Measurements from ENCODE around the gene LRP5.

LRP5 gene

DNA sequence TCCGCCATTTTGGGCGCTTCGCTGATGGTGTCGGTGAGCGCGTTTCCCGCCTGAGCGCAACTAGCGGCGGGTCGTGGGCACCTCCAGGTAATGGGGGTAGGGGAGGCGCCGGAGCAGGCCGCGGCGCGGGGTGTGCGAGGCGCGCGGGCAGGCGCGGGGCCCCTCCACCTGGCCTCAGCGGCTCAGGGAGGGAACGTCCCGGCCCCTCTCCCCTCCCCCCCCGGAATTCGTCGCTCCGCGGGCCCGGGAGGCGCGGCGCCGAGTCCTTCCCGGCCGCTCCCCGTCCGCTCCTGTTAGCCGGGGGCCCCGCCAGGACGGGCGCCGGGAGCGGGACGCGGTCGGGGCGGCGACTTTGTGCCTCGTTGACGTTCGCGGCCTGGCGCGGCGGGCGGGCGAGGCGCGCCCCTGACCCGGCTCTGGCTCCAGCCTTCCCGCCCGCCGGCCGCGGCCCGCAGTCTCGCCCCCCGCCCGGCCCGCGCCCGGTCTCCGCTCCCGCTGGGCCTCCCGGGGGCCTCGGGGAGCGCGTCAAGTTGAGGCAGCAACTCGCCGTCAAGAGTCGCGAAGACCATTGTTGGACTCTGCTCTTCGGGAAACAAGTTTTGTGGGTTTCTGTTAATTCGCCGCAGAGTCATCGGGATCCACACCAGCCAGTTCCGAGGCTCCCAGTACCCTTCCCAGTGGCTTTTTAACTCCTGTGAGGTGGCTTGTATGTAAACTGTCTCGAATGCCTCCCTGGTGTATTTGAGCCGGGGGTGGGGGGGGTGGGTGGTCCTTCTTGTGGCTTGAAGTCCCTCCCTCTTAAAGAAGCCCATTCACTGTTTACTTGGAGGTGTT is 148.6 kb downstream of the LRP5 start, which contains the start of gene PPP6R3:
PPP6R3 (plus strand) TSS at position 12 of the 834 bp plus-strand sequence. CDS start 76,913 bp downstream, outside the sequence.
- Histone ChIP-seq H3K27ac (ENCODE audit: low read depth, low read length) (peak within 1 kb of the TSS; percentile 93), H3K4me3 (ENCODE audit: low read depth in 1 of 2, low read length in 2 of 2) (peak within 1 kb of the TSS; percentile 76 to 77), H3K4me1 (ENCODE audit: insufficient read depth, low read length) (peaks cover 34% of the 10 kb centered on the region), H3K9ac (ENCODE audit: low read length) (peak within 1 kb of the TSS; percentile 51), H3K36me3 (ENCODE audit: insufficient read depth, low read length) (no peaks in the 10 kb centered on the region), H3K27me3 (ENCODE audit: control insufficient read depth in 1 of 2, insufficient read depth in 2 of 2, low read length in 2 of 2) (no peaks in the 10 kb centered on the region), H3K9me3 (ENCODE audit: low read length) (no peaks in the 10 kb centered on the region)

DNA sequence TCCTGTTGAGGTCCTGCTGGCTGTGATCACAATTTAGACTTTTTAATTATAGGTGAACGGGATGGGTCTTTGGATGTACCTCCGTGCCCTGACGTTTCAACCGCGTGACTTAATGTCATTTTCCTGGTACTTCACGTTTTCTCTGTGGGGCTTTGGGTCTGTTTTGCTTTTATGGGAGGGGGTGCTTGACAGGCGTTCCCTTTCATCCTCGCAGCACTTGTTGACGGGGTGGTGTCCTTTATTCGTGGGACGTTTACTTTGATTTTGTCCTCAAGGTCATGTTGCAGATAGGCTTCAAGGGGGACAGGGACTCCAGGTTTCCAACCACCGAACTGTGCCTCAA is 149.2 kb downstream of the LRP5 start:
- H3K27ac ChIP-seq (ENCODE audit: low read depth, low read length): no peak overlapping the region
- H3K27me3 ChIP-seq (ENCODE audit: control insufficient read depth in 1 of 2, insufficient read depth in 2 of 2, low read length in 2 of 2): no peaks in the 10 kb centered on the region
- H3K4me3 ChIP-seq (ENCODE audit: low read depth in 1 of 2, low read length in 2 of 2): peak overlapping the region; percentile 36 to 77
- no peaks in the 10 kb centered on the region for H3K36me3 ChIP-seq (ENCODE audit: insufficient read depth, low read length)
- H3K9ac ChIP-seq (ENCODE audit: low read length): peak overlapping the region; percentile 51
- H3K9me3 ChIP-seq (ENCODE audit: low read length): no peaks in the 10 kb centered on the region
- peaks cover 38% of the 10 kb centered on the region for H3K4me1 ChIP-seq (ENCODE audit: insufficient read depth, low read length)

DNA sequence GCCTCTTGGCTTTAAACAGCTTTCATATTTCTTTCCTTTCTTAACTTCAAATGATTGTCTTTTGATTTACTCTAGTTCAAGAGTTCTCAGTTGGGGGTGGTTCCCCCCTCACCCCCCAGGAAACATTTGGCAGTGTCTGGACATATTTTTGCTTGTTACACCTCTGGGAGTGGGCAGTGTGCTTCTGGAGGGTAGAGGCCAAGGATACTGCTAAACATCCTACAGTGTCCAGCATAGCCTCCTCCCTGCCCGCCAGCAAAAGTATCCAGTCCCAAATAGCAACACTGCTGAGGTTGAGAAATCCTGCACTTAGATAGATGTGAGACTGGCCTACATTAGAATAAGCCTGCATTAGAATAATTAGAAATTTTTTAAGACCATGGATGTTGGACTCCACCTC is 151.3 kb downstream of the LRP5 start:
- peaks cover 46% of the 10 kb centered on the region for H3K4me1 ChIP-seq (ENCODE audit: insufficient read depth, low read length)
- no peaks in the 10 kb centered on the region for H3K36me3 ChIP-seq (ENCODE audit: insufficient read depth, low read length)
- no peaks in the 10 kb centered on the region for H3K27me3 ChIP-seq (ENCODE audit: control insufficient read depth in 1 of 2, insufficient read depth in 2 of 2, low read length in 2 of 2)
- H3K4me3 ChIP-seq (ENCODE audit: low read depth in 1 of 2, low read length in 2 of 2): no peak overlapping the region
- no peak overlapping the region for H3K9ac ChIP-seq (ENCODE audit: low read length)
- H3K9me3 ChIP-seq (ENCODE audit: low read length): no peaks in the 10 kb centered on the region
- no peak overlapping the region for H3K27ac ChIP-seq (ENCODE audit: low read depth, low read length)

- H3K27ac ChIP-seq (ENCODE audit: low read depth, low read length): no peak overlapping the region
- H3K9ac ChIP-seq (ENCODE audit: low read length): no peak overlapping the region
- no peaks in the 10 kb centered on the region for H3K9me3 ChIP-seq (ENCODE audit: low read length)
- no peak overlapping the region for H3K4me3 ChIP-seq (ENCODE audit: low read depth in 1 of 2, low read length in 2 of 2)
- H3K36me3 ChIP-seq (ENCODE audit: insufficient read depth, low read length): peaks cover 6% of the 10 kb centered on the region
- no peaks in the 10 kb centered on the region for H3K27me3 ChIP-seq (ENCODE audit: control insufficient read depth in 1 of 2, insufficient read depth in 2 of 2, low read length in 2 of 2)
- peaks cover 75% of the 10 kb centered on the region for H3K4me1 ChIP-seq (ENCODE audit: insufficient read depth, low read length)
Measured at GRCh38 chr11:68467201-68467834, 154.9 kb downstream of the LRP5 start.

DNA sequence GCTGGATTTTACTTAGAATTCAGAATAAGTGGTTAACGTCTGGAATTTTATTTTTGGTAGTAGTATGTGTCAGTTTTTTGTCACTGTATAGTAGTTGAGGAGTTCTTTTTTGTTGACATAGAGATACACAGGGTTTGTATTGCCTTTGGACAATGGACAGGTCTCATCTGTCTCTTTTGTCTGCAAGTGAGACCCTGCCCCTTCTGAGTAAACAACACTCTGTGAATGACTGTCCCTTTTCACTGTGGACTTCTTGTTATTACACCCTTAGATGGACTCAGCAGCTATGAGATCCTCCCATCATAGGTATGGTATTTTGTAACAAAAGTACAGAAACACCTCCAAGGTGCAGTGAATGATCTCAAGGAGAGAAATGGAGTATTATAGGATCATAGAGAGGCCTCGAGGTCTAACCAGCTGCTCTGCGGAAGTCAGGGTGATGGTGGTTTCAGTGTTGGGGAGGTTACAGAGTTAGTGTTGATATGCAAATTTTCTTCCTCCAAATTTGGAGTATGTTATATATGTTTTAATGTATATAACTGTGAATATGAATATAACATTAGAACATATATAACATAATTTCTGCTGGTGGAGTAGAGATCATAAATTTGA is 155.9 kb downstream of the LRP5 start:
- no peaks in the 10 kb centered on the region for H3K9me3 ChIP-seq (ENCODE audit: low read length)
- no peak overlapping the region for H3K4me3 ChIP-seq (ENCODE audit: low read depth in 1 of 2, low read length in 2 of 2)
- H3K27me3 ChIP-seq (ENCODE audit: control insufficient read depth in 1 of 2, insufficient read depth in 2 of 2, low read length in 2 of 2): no peaks in the 10 kb centered on the region
- peaks cover 73% of the 10 kb centered on the region for H3K4me1 ChIP-seq (ENCODE audit: insufficient read depth, low read length)
- peak overlapping the region; percentile 37 for H3K27ac ChIP-seq (ENCODE audit: low read depth, low read length)
- no peak overlapping the region for H3K9ac ChIP-seq (ENCODE audit: low read length)
- H3K36me3 ChIP-seq (ENCODE audit: insufficient read depth, low read length): peaks cover 6% of the 10 kb centered on the region

GRCh38 chr11:68469122-68469521 is 156.7 kb downstream of the LRP5 start:
- Histone ChIP-seq H3K4me1 (ENCODE audit: insufficient read depth, low read length) (peaks cover 76% of the 10 kb centered on the region), H3K9me3 (ENCODE audit: low read length) (no peaks in the 10 kb centered on the region), H3K9ac (ENCODE audit: low read length) (no peak overlapping the region), H3K27me3 (ENCODE audit: control insufficient read depth in 1 of 2, insufficient read depth in 2 of 2, low read length in 2 of 2) (no peaks in the 10 kb centered on the region), H3K27ac (ENCODE audit: low read depth, low read length) (peak overlapping the region; percentile 37), H3K4me3 (ENCODE audit: low read depth in 1 of 2, low read length in 2 of 2) (no peak overlapping the region), H3K36me3 (ENCODE audit: insufficient read depth, low read length) (peaks cover 6% of the 10 kb centered on the region)

- Histone ChIP-seq H3K27ac (ENCODE audit: low read depth, low read length) (no peak overlapping the region), H3K9me3 (ENCODE audit: low read length) (no peaks in the 10 kb centered on the region), H3K4me1 (ENCODE audit: insufficient read depth, low read length) (peaks cover 79% of the 10 kb centered on the region), H3K27me3 (ENCODE audit: control insufficient read depth in 1 of 2, insufficient read depth in 2 of 2, low read length in 2 of 2) (no peaks in the 10 kb centered on the region), H3K9ac (ENCODE audit: low read length) (no peak overlapping the region), H3K4me3 (ENCODE audit: low read depth in 1 of 2, low read length in 2 of 2) (no peak overlapping the region), H3K36me3 (ENCODE audit: insufficient read depth, low read length) (peaks cover 6% of the 10 kb centered on the region)
Measured at GRCh38 chr11:68469642-68470041, 157.3 kb downstream of the LRP5 start.

- Histone ChIP-seq H3K4me3 (ENCODE audit: low read depth in 1 of 2, low read length in 2 of 2) (no peak overlapping the region), H3K27me3 (ENCODE audit: control insufficient read depth in 1 of 2, insufficient read depth in 2 of 2, low read length in 2 of 2) (no peaks in the 10 kb centered on the region), H3K27ac (ENCODE audit: low read depth, low read length) (no peak overlapping the region), H3K4me1 (ENCODE audit: insufficient read depth, low read length) (peaks cover 72% of the 10 kb centered on the region), H3K9me3 (ENCODE audit: low read length) (no peaks in the 10 kb centered on the region), H3K9ac (ENCODE audit: low read length) (no peak overlapping the region), H3K36me3 (ENCODE audit: insufficient read depth, low read length) (peaks cover 6% of the 10 kb centered on the region)
Measured at GRCh38 chr11:68470304-68470811, 158.0 kb downstream of the LRP5 start.

- Histone ChIP-seq H3K9me3 (ENCODE audit: low read length) (no peaks in the 10 kb centered on the region), H3K9ac (ENCODE audit: low read length) (no peak overlapping the region), H3K4me3 (ENCODE audit: low read depth in 1 of 2, low read length in 2 of 2) (no peak overlapping the region), H3K4me1 (ENCODE audit: insufficient read depth, low read length) (peaks cover 63% of the 10 kb centered on the region), H3K36me3 (ENCODE audit: insufficient read depth, low read length) (peaks cover 6% of the 10 kb centered on the region), H3K27ac (ENCODE audit: low read depth, low read length) (no peak overlapping the region), H3K27me3 (ENCODE audit: control insufficient read depth in 1 of 2, insufficient read depth in 2 of 2, low read length in 2 of 2) (no peaks in the 10 kb centered on the region)
Measured at GRCh38 chr11:68471360-68472340, 159.3 kb downstream of the LRP5 start.

GRCh38 chr11:68472778-68473177 is 160.4 kb downstream of the LRP5 start:
- Histone ChIP-seq H3K9ac (ENCODE audit: low read length) (no peak overlapping the region), H3K4me1 (ENCODE audit: insufficient read depth, low read length) (peaks cover 62% of the 10 kb centered on the region), H3K27me3 (ENCODE audit: control insufficient read depth in 1 of 2, insufficient read depth in 2 of 2, low read length in 2 of 2) (no peaks in the 10 kb centered on the region), H3K4me3 (ENCODE audit: low read depth in 1 of 2, low read length in 2 of 2) (no peak overlapping the region), H3K36me3 (ENCODE audit: insufficient read depth, low read length) (peaks cover 6% of the 10 kb centered on the region), H3K27ac (ENCODE audit: low read depth, low read length) (no peak overlapping the region), H3K9me3 (ENCODE audit: low read length) (no peaks in the 10 kb centered on the region)
